Neural cell (in vitro differentiated cells): Measurements from ENCODE around the gene RAI14. TPM values are rescaled to one million over a fixed set of nuclear protein-coding genes. Genes with fewer than 3 reads are reported as not detected.

ENCODE experiments used
- H2AFZ ChIP-seq: fragments of 200-600, 300-800 bp; sonication (generic), shearing (Covaris generic); 2 replicates; pipeline ENCODE4 v1.6.0; 2014; ENCODE audit warnings: low read depth, mild to moderate bottlenecking, antibody characterized with exemption, low read length, moderate library complexity
- H3F3A ChIP-seq: fragments of 200-600 bp; shearing (Covaris generic); 2 replicates; pipeline ENCODE4 v1.6.1; 2016; ENCODE audit warnings: mild to moderate bottlenecking, moderate library complexity, mixed read lengths, antibody characterized with exemption, low read length; ENCODE audit not compliant: insufficient read depth, poor library complexity, severe bottlenecking
- H3K27ac ChIP-seq: fragments of 200-600, 300-800 bp; sonication (generic), shearing (Covaris generic); 2 replicates; pipeline ENCODE4 v1.5.1; 2014; ENCODE audit warnings: mild to moderate bottlenecking, low read length, moderate library complexity
- H3K27me3 ChIP-seq: fragments of 300-800, 200-600 bp; sonication (generic), shearing (Covaris generic); 2 replicates; pipeline ENCODE4 v1.6.0; 2014; ENCODE audit warnings: mild to moderate bottlenecking, low read depth, low read length, moderate library complexity; ENCODE audit not compliant: insufficient read depth
- H3K36me3 ChIP-seq: fragments of 300-800, 200-600 bp; sonication (generic), shearing (Covaris generic); 2 replicates; pipeline ENCODE4 v1.5.1; 2014; ENCODE audit warnings: mild to moderate bottlenecking, antibody characterized with exemption, low read length, moderate library complexity; ENCODE audit not compliant: insufficient read depth
- H3K4me2 ChIP-seq: fragments of 300-800, 200-600 bp; sonication (generic), shearing (Covaris generic); 2 replicates; pipeline ENCODE4 v1.6.0; 2014; ENCODE audit warnings: mild to moderate bottlenecking, low read length
- H3K4me3 ChIP-seq: fragments of 300-800, 200-600 bp; sonication (generic), shearing (Covaris generic); 2 replicates; pipeline ENCODE4 v1.5.1; 2014; ENCODE audit warnings: mild to moderate bottlenecking, low read length, moderate library complexity
- H3K79me2 ChIP-seq: fragments of 200-600 bp; shearing (Covaris generic); replicated peaks from 2 replicates; pipeline ENCODE4 v1.6.0; 2014; ENCODE audit warnings: mild to moderate bottlenecking, low read length, moderate library complexity; ENCODE audit not compliant: insufficient read depth
- H3K9ac ChIP-seq: fragments of 300-800, 200-600 bp; sonication (generic), shearing (Covaris generic); 2 replicates; pipeline ENCODE4 v1.6.1; 2016; ENCODE audit warnings: mild to moderate bottlenecking, low read length, mixed read lengths
- H3K9me2 ChIP-seq: fragments of 200-600 bp; shearing (Covaris generic); 2 replicates; pipeline ENCODE4 v1.6.1; 2016; ENCODE audit warnings: mild to moderate bottlenecking, low read length, mixed read lengths; ENCODE audit not compliant: insufficient read depth
- H3K9me3 ChIP-seq: fragments of 200-600, 300-800 bp; sonication (generic), shearing (Covaris generic); 2 replicates; pipeline ENCODE4 v1.6.1; 2016; ENCODE audit warnings: mild to moderate bottlenecking, mixed run types, low read length, moderate library complexity, mixed read lengths
- H4K20me1 ChIP-seq: fragments of 200-600 bp; shearing (Covaris generic); 2 replicates; pipeline ENCODE4 v1.6.1; 2016; ENCODE audit warnings: mild to moderate bottlenecking, mixed run types; ENCODE audit not compliant: insufficient read depth
- CTCF ChIP-seq: fragments of 450-650 bp; IDR thresholded peaks from 2 replicates; pipeline ENCODE4 v1.5.1; 2014; ENCODE audit warnings: antibody characterized with exemption, mild to moderate bottlenecking, moderate library complexity; ENCODE audit not compliant: poor library complexity, severe bottlenecking
- EP300 ChIP-seq: fragments of 450-650 bp; conservative IDR thresholded peaks from 2 replicates; pipeline ENCODE4 v1.6.1; 2014; ENCODE audit warnings: antibody characterized with exemption, mild to moderate bottlenecking, moderate library complexity; ENCODE audit not compliant: poor library complexity, severe bottlenecking
- EZH2 ChIP-seq: fragments of 200-600, 300-800 bp; shearing (Covaris generic), sonication (generic); IDR thresholded peaks from 2 replicates; pipeline ENCODE4 v1.6.1; 2014; ENCODE audit warnings: antibody characterized with exemption, low read length, borderline replicate concordance, mild to moderate bottlenecking; ENCODE audit not compliant: insufficient read depth, poor library complexity, severe bottlenecking
- MXI1 ChIP-seq: fragments of 450-650 bp; conservative IDR thresholded peaks from 2 replicates; pipeline ENCODE4 v1.6.1; 2014; ENCODE audit warnings: antibody characterized with exemption, mild to moderate bottlenecking; ENCODE audit not compliant: poor library complexity, severe bottlenecking
- POLR2AphosphoS5 ChIP-seq: IDR thresholded peaks from 2 replicates; pipeline ENCODE4 v1.6.1; 2012
- RAD21 ChIP-seq: fragments of 450-650 bp; conservative IDR thresholded peaks from 2 replicates; pipeline ENCODE4 v1.6.1; 2014; ENCODE audit warnings: antibody characterized with exemption, mild to moderate bottlenecking, moderate library complexity
- REST ChIP-seq: IDR thresholded peaks from 2 replicates; pipeline ENCODE4 v1.6.1; 2012; ENCODE audit warnings: borderline replicate concordance
- SMC3 ChIP-seq: fragments of 450-650 bp; conservative IDR thresholded peaks from 2 replicates; pipeline ENCODE4 v1.6.1; 2014; ENCODE audit warnings: antibody characterized with exemption, mild to moderate bottlenecking, moderate library complexity; ENCODE audit not compliant: poor library complexity
- TAF1 ChIP-seq: IDR thresholded peaks from 2 replicates; pipeline ENCODE4 v1.6.1; 2012; ENCODE audit warnings: low read depth
- polyA plus RNA-seq: library from polyadenylated mRNA; depleted of rRNA; stranded (reverse); fragments of >200 nt; gene quantifications from 2 replicates; pipeline ENCODE4 v1.2.3, GENCODE V29; 2014

RAI14 gene
- polyA plus RNA-seq, 1 donor from 2014 or later: 7.8 TPM

- no peak overlapping the region for H3K9ac ChIP-seq
- H3K36me3 ChIP-seq: no peaks in the 10 kb centered on the region
- no peak overlapping the region for H3K27ac ChIP-seq
- TF ChIP-seq SMC3 (no peak), EZH2 (no peak), MXI1 (no peak), POLR2AphosphoS5 (no peak), CTCF (no peak), RAD21 (no peak), REST (no peak), EP300 (no peak), TAF1 (no peak)
- H3F3A ChIP-seq: no peaks in the 10 kb centered on the region
- H2AFZ ChIP-seq: no peak overlapping the region
- peaks cover 78% of the 10 kb centered on the region for H3K79me2 ChIP-seq
- no peak overlapping the region for H3K4me2 ChIP-seq
- H3K4me3 ChIP-seq: no peak overlapping the region
- H3K9me2 ChIP-seq: no peaks in the 10 kb centered on the region
- no peaks in the 10 kb centered on the region for H4K20me1 ChIP-seq
- no peaks in the 10 kb centered on the region for H3K27me3 ChIP-seq
- H3K9me3 ChIP-seq: no peaks in the 10 kb centered on the region
Measured at GRCh38 chr5:34676416-34676815, 20.3 kb downstream of the RAI14 start.

- H3K4me2 ChIP-seq: no peak overlapping the region
Measured at GRCh38 chr5:34677428-34677827, 21.3 kb downstream of the RAI14 start.

More at GRCh38 chr5:34677428-34677827, 21.3 kb downstream of the RAI14 start:
- H3K9me3 ChIP-seq: no peaks in the 10 kb centered on the region
- H3K27me3 ChIP-seq: no peaks in the 10 kb centered on the region
- H2AFZ ChIP-seq: no peak overlapping the region
- H3K4me3 ChIP-seq: no peak overlapping the region
- TF ChIP-seq SMC3 (no peak), TAF1 (no peak), RAD21 (no peak), MXI1 (no peak), CTCF (no peak), EZH2 (no peak), EP300 (no peak), REST (no peak), POLR2AphosphoS5 (no peak)
- H3K36me3 ChIP-seq: no peaks in the 10 kb centered on the region
- no peak overlapping the region for H3K9ac ChIP-seq
- no peaks in the 10 kb centered on the region for H4K20me1 ChIP-seq
- no peaks in the 10 kb centered on the region for H3F3A ChIP-seq
- peaks cover 77% of the 10 kb centered on the region for H3K79me2 ChIP-seq
- no peaks in the 10 kb centered on the region for H3K9me2 ChIP-seq
- H3K27ac ChIP-seq: no peak overlapping the region
